GM06990 (cell line): ENCODE data around the gene TRPM8.

Source experiments
- DNase-seq: peaks from one replicate; pipeline ENCODE4 v3.0.0-alpha.2; 2011; ENCODE audit not compliant: insufficient read length; ENCODE audit errors: extremely low read depth
- H3K27me3 ChIP-seq: replicated peaks from 2 replicates; pipeline ENCODE4 v1.6.0; 2011; ENCODE audit warnings: low read length; ENCODE audit not compliant: control insufficient read depth, insufficient read depth
- H3K36me3 ChIP-seq: 2 replicates; pipeline ENCODE4 v1.5.1; 2011; ENCODE audit warnings: low read length; ENCODE audit not compliant: control insufficient read depth, insufficient read depth
- H3K4me3 ChIP-seq: replicated peaks from 2 replicates; pipeline ENCODE4 v1.5.1; 2011; ENCODE audit warnings: low read depth, mild to moderate bottlenecking, control low read depth, low read length
- TF ChIP-seq, protein P1 (sequence below): IDR thresholded peaks from 2 replicates; pipeline ENCODE4 v1.5.1; 2011; ENCODE audit warnings: low read length, control low read depth, mild to moderate bottlenecking, inconsistent platforms; ENCODE audit not compliant: insufficient read depth, poor library complexity, severe bottlenecking

The TRPM8 gene

DNA sequence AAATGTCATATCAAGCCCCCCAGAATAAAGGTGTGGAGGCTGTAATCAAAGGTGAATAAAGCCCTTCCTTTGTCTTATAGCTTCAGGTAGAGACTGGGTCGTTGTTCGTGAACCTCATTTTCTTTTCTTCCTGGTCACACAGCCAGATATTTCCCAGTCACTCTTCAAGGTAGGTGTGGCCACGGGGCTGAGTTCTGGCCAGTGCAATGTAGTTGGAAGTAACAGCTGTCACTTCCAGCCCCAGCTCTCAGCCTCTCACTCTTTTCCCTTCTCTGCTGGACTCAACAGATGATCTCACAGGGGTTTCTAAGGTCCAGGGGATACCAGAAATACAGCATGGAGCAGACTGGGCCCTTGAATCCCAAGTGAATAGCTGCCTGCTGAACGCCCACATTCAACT is 15.8 kb upstream of the TRPM8 start:
- Histone ChIP-seq H3K36me3 (no peaks in the 10 kb centered on the region), H3K27me3 (no peaks in the 10 kb centered on the region), H3K4me3 (no peak overlapping the region)
- TF ChIP-seq, protein P1, sequence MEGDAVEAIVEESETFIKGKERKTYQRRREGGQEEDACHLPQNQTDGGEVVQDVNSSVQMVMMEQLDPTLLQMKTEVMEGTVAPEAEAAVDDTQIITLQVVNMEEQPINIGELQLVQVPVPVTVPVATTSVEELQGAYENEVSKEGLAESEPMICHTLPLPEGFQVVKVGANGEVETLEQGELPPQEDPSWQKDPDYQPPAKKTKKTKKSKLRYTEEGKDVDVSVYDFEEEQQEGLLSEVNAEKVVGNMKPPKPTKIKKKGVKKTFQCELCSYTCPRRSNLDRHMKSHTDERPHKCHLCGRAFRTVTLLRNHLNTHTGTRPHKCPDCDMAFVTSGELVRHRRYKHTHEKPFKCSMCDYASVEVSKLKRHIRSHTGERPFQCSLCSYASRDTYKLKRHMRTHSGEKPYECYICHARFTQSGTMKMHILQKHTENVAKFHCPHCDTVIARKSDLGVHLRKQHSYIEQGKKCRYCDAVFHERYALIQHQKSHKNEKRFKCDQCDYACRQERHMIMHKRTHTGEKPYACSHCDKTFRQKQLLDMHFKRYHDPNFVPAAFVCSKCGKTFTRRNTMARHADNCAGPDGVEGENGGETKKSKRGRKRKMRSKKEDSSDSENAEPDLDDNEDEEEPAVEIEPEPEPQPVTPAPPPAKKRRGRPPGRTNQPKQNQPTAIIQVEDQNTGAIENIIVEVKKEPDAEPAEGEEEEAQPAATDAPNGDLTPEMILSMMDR: no peak
- DNase-seq: no peak

DNA sequence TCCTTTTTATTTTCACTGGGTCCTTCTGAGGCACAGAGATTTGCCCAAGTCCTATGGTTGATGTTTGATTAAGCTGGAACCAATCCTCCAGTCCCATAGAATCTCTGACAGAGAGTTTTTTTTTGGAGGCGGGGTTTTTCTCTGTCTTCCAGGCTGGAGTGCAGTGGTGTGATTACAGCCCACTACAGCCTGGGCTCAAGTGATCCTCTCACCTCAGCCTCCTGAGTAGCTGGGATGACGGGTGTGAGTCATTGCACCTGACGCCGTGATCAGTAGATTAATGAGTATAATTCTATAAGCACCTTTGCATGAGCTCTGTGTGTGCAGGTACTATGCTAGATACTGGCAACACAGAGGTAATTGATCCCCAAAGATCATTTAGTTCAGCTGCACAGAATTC is 15.3 kb upstream of the TRPM8 start:
- Histone ChIP-seq H3K27me3 (no peaks in the 10 kb centered on the region), H3K36me3 (no peaks in the 10 kb centered on the region), H3K4me3 (no peak overlapping the region)
- TF ChIP-seq, protein P1: no peak
- DNase-seq: no peak

GRCh38 chr2:233905945-233906344 is 11.2 kb upstream of the TRPM8 start:
- no peak for DNase-seq
- TF ChIP-seq, protein P1: no peak
- H3K4me3 ChIP-seq: no peak overlapping the region
- no peaks in the 10 kb centered on the region for H3K36me3 ChIP-seq
- no peaks in the 10 kb centered on the region for H3K27me3 ChIP-seq

GRCh38 chr2:233907627-233908026 is 9.5 kb upstream of the TRPM8 start:
- no peaks in the 10 kb centered on the region for H3K36me3 ChIP-seq

GRCh38 chr2:233912691-233913423 is 4.3 kb upstream of the TRPM8 start:
- TF ChIP-seq, protein P1: no peak
- no peaks in the 10 kb centered on the region for H3K27me3 ChIP-seq
- H3K36me3 ChIP-seq: no peaks in the 10 kb centered on the region
- H3K4me3 ChIP-seq: no peak overlapping the region
- DNase-seq: no peak

More at GRCh38 chr2:233907627-233908026, 9.5 kb upstream of the TRPM8 start:
- TF ChIP-seq, protein P1: no peak
- Histone ChIP-seq H3K27me3 (no peaks in the 10 kb centered on the region), H3K4me3 (no peak overlapping the region)
- no peak for DNase-seq
